Activated T-cell treated with anti-CD3 and anti-CD28 coated beads for 24 hours (primary cell): ENCODE data around the gene MPLKIP.
"Not testable (repeated sequence)": the region's sequence is repeated elsewhere in the genome, so short reads cannot be mapped to it uniquely, and the experiment has no call there.

Experiments used
- DNase-seq: peaks from one replicate; pipeline ENCODE4 v3.0.0-alpha.2; 2020; ENCODE audit warnings: low read depth

The MPLKIP gene

GRCh38 chr7:40134428-40135316 is at the start of gene MPLKIP, which contains the start of gene SUGCT:
Gene MPLKIP, minus strand, starts transcription at chr7:40134622. Its CDS starts 55 bp downstream, at chr7:40134567.
Gene SUGCT, plus strand, starts transcription at chr7:40135005.
- peak; percentile 80 for DNase-seq

GRCh38 chr7:40182452-40182851 is 48.0 kb upstream of the MPLKIP start:
- no peak for DNase-seq

- no peak for DNase-seq
Measured at GRCh38 chr7:40177071-40177470, 42.6 kb upstream of the MPLKIP start.

DNA sequence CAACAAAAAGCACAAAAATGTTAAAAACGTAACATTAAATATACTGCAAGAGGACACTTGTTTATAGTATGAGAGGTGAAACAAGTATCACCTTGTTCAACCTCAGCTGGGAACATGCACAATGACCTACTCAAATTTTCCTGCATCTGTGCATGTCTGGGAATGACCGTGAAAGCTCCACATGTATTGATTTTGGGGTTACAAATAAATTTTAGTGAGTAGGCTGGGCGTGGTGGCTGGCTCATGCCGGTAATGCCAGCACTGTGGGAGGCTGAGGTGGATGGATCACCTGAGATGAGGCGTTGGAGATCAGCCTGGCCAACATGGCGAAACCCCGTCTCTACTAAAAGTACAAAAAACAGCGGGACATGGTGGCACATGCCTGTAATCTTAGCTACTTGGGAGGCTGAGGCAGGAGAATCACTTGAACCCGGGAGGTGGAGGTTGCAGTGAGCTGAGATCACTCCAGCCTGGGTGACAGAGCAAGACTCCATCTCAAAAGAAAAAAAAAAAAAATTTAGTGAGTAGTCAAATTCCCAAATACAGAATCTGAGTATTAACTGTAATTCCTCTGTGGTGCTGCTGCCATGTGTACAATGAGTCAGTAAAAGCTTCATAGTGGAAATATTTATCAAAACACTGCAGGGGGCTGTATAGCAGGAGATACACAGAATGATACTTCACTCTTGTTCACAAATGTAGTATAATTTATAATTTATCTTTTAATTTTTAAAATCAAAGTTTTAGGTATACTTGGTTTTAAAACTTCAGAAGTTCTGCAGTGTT is 41.5 kb upstream of the MPLKIP start:
- DNase-seq: no peak

GRCh38 chr7:40175256-40175655 is 40.8 kb upstream of the MPLKIP start:
- not testable (repeated sequence) for DNase-seq

DNA sequence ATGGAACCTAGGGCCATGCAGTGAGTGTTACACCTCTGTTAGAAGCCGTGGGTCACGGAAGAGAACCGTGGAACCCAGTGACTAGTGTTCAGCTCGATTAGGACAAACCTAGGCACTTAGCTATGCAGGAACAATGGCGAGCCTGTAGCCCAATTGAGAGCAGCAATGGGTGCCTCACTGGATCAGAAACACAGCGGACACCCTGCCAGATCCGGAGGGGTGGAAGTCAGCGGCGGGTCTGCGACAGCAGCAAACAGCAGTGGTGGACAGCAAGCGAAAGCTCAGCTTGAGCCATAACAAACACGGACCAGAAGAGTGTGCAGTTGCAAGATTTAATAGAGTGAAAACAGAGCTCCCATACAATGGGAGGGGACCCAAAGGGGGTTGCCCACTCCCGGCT is 38.7 kb upstream of the MPLKIP start:
- DNase-seq: not testable (repeated sequence)

GRCh38 chr7:40168266-40168665 is 33.8 kb upstream of the MPLKIP start:
- not testable (repeated sequence) for DNase-seq

DNA sequence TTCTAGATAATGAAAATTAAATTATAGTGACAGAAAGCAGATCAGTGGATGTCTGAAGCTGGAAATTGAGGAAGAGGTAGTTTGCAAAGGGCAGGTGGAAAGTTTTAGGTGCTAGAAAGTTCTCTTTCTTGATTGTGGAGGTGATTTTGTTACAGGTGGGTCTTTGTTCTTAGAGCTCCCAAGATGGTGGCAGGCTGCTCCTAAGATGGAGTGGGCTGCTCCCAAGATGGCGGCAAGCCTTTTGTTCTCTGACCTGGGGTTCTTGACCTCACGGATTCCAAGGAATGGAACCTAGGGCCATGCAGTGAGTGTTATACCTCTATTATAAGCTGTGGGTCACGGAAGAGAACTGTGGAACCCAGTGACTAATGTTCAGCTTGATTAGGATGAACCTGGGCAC is 32.9 kb upstream of the MPLKIP start:
- DNase-seq: no peak

DNA sequence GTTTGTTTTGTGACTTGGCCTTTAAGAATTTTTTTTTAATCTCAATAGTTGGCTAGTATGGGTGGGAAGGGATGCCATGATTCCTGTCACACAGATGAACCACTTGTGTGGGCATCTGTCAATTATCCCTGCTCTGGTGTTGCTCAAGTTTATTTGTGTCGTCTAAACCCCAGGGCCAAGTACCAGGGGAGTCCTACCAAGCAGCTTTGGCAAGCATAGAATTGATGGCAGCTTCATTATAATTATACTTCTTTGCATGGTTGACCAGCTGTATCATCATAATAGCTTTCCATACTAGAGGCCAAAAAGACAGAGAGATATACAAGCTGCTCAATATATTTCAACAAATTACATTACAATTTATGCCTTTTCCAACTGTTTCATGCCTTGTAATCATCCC is 30.8 kb upstream of the MPLKIP start:
- DNase-seq: no peak

DNA sequence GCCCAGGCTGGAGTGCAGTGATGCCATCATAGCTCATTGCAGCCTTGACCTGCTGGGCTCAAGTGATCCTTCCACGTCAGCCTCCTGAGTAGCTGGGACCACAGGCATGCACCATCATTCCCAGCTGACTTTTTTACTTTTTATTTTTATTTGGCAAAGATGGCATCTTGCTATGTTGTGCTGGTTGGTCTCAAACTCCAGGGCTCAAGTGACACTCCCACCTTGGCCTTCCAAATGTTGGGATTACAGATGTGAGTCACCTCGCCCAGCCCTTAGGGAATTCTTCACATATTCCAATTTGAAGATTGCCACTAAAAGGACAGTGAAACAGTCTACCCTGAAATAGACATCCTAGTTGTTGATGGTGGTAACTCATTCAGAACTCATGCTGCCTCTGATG is 28.1 kb upstream of the MPLKIP start:
- no peak for DNase-seq

GRCh38 chr7:40156988-40157387 is 22.6 kb upstream of the MPLKIP start:
- no peak for DNase-seq

- DNase-seq: no peak
Measured at GRCh38 chr7:40151504-40151903, 17.1 kb upstream of the MPLKIP start.

GRCh38 chr7:40148671-40149070 is 14.2 kb upstream of the MPLKIP start:
- no peak for DNase-seq

DNA sequence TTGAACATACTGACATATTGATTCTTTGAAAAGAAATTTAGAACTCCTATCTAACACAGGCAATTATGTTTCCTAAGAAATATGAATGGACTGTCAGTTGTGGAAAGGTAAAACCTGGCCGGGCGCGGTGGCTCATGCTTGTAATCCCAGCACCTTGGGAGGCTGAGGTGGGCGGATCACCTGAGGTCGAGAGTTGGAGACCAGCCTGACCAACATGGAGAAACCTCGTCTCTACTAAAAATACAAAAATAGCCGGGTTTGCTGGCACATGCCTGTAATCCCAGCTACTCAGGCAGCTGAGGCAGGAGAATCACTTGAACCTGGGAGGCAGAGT is 13.8 kb upstream of the MPLKIP start:
- not testable (repeated sequence) for DNase-seq

DNA sequence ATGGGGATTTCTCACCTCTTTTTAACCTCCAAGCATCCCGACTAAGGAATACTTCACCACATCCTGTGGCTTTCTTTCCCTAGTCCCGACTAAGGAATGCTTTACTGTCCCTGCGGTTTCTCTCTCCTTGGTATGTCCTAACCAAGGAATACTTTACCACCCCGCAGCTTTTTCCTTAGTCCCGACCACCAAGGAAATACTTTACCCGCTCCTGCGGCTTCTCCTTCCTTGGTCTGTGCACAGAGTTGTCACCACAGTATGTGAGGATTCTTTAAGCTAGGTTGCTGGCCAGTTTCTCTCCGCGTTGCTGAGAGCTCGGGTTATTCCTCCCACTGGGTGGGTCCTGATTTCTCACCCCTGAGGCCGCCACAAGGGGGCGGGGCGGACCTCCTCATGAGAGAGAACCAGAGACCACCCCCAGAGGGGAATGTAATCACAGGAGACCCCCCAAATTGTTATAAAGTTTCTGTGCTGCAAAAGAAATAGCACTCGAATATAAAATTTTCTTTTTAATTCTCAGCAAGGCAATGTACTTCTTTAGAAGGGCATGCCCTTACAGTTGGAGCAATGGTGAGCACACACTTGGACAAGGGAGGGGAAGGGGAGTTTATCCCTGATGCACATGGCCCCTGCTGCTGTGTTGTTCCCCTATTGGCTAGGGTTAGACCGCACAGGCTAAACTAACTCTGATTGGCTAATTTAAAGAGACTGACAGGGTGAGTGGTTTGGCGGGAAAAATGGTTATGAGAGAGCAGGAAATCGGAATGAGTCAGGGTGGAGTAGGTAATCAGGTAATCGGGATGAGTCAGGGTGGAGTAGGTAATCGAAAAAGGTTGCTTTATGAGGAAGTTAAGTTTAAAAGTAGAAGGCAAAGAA is 13.2 kb upstream of the MPLKIP start:
- DNase-seq: no peak

GRCh38 chr7:40145596-40146130 is 11.2 kb upstream of the MPLKIP start:
- not testable (repeated sequence) for DNase-seq

DNA sequence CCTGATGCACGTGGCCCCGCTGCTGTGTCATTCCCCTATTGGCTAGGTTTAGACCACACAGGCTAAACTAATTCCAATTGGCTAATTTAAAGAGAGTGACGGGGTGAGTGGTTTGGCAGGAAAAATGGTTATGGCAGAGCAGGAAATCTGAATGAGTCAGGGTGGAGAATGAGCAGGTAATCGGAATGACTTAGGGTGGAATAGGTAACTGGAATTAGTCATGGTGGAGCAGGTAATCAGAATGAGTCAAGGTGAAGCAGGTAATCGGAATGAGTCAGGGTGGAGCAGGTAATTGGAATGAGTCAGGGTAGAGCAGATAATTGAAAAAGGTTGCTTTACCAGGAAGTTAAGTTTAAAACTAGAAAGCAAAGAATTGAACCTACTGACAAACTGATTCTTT is 7.5 kb upstream of the MPLKIP start:
- DNase-seq: not testable (repeated sequence)

GRCh38 chr7:40139891-40140290 is 5.5 kb upstream of the MPLKIP start:
- DNase-seq: not testable (repeated sequence)

DNA sequence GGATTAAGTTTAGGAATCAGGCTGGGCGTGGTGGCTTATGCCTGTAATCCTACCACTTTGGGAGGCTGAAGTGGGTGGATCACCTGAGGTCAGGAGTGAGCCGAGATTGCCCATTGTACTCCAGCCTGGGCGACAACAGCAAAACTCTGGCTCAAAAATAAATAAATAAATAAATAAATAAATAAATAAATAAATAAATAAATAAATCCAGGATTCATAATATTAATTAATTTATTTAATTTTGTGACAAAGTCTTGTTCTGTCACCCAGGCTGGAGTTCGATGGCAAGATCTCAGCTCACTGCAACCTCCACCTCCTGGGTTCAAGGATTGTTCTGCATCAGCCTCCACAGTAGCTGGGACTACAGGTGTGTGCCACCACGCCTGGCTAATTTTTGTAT is 4.6 kb upstream of the MPLKIP start:
- no peak for DNase-seq

DNA sequence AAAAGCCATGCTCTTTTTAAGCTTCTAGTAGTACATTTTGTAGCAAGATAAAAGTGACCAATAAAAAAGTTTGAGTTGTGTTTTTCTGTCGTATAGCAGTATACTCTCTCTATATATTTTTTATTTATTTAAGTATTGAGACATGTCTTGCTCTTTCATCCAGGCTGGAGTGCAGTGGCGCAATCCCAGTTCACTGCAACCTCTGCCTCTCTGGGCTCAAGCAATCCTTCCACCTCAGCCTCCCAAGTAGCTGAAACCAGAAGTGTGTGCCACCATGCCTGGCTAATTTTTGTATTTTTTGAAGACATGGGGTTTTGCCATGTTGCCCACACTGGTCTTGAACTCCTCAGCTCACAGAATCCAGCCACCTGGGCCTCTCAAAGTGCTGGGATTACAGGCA is 3.1 kb upstream of the MPLKIP start:
- no peak for DNase-seq

- DNase-seq: peak; percentile 4
Measured at GRCh38 chr7:40135317-40135610, 842 bp upstream of the MPLKIP start.
